Stromal cell of bone marrow (primary cell): ENCODE measurements around the gene PRDM15.

ENCODE experiments used
- DNase-seq: peaks from one replicate; pipeline ENCODE4 v3.0.0-alpha.2; 2012; ENCODE audit warnings: low read depth

Gene PRDM15

GRCh38 chr21:41863439-41863740 lies 15.8 kb downstream of the PRDM15 start:
- DNase-seq: no peak

GRCh38 chr21:41861987-41862386 lies 17.2 kb downstream of the PRDM15 start:
- no peak for DNase-seq

- DNase-seq: no peak
Observed at GRCh38 chr21:41861255-41861654, 17.9 kb downstream of the PRDM15 start.

GRCh38 chr21:41859297-41859980 lies 19.7 kb downstream of the PRDM15 start:
- DNase-seq: no peak

GRCh38 chr21:41858466-41859296 lies 20.5 kb downstream of the PRDM15 start:
- DNase-seq: no peak

GRCh38 chr21:41857771-41858300 lies 21.3 kb downstream of the PRDM15 start:
- DNase-seq: no peak

GRCh38 chr21:41856572-41856971 lies 22.6 kb downstream of the PRDM15 start:
- DNase-seq: no peak

- no peak for DNase-seq
Observed at GRCh38 chr21:41854426-41854995, 24.6 kb downstream of the PRDM15 start.

- no peak for DNase-seq
Observed at GRCh38 chr21:41852929-41853320, 26.2 kb downstream of the PRDM15 start.

GRCh38 chr21:41852151-41852928 lies 26.8 kb downstream of the PRDM15 start:
- DNase-seq: no peak

GRCh38 chr21:41851090-41851790 lies 27.9 kb downstream of the PRDM15 start:
- DNase-seq: no peak

- DNase-seq: no peak
Observed at GRCh38 chr21:41850085-41850484, 29.1 kb downstream of the PRDM15 start.

GRCh38 chr21:41848958-41849580 lies 30.1 kb downstream of the PRDM15 start:
- no peak for DNase-seq

GRCh38 chr21:41848533-41848932 lies 30.6 kb downstream of the PRDM15 start:
- DNase-seq: no peak

- no peak for DNase-seq
Observed at GRCh38 chr21:41847066-41847804, 31.9 kb downstream of the PRDM15 start.

GRCh38 chr21:41846536-41846935 lies 32.6 kb downstream of the PRDM15 start:
- no peak for DNase-seq

- DNase-seq: no peak
Observed at GRCh38 chr21:41846033-41846317, 33.2 kb downstream of the PRDM15 start.

GRCh38 chr21:41845310-41846032 lies 33.7 kb downstream of the PRDM15 start:
- DNase-seq: no peak

- no peak for DNase-seq
Observed at GRCh38 chr21:41843584-41843983, 35.6 kb downstream of the PRDM15 start.

GRCh38 chr21:41840880-41841279 lies 38.3 kb downstream of the PRDM15 start:
- DNase-seq: no peak
